IPS-15b (cell line): Measurements from ENCODE around the gene C1QTNF1.

Source experiments
- H3K27me3 ChIP-seq: one replicate; pipeline ENCODE4 v1.6.1; 2013; ENCODE audit warnings: low read length; ENCODE audit not compliant: control insufficient read depth, insufficient read depth
- H3K36me3 ChIP-seq: one replicate; pipeline ENCODE4 v1.6.1; 2013; ENCODE audit warnings: low read length; ENCODE audit not compliant: control insufficient read depth, insufficient read depth
- H3K4me1 ChIP-seq: one replicate; pipeline ENCODE4 v1.6.1; 2013; ENCODE audit warnings: mild to moderate bottlenecking, low read length; ENCODE audit not compliant: control insufficient read depth, insufficient read depth
- H3K4me3 ChIP-seq: one replicate; pipeline ENCODE4 v1.5.1; 2013; ENCODE audit warnings: low read depth, low read length
- H3K9ac ChIP-seq: one replicate; pipeline ENCODE4 v1.6.1; 2013; ENCODE audit warnings: low read depth, mild to moderate bottlenecking, low read length
- H3K9me3 ChIP-seq: one replicate; pipeline ENCODE4 v1.6.1; 2013; ENCODE audit warnings: mild to moderate bottlenecking, low read length; ENCODE audit not compliant: control insufficient read depth, insufficient read depth

Gene C1QTNF1

DNA sequence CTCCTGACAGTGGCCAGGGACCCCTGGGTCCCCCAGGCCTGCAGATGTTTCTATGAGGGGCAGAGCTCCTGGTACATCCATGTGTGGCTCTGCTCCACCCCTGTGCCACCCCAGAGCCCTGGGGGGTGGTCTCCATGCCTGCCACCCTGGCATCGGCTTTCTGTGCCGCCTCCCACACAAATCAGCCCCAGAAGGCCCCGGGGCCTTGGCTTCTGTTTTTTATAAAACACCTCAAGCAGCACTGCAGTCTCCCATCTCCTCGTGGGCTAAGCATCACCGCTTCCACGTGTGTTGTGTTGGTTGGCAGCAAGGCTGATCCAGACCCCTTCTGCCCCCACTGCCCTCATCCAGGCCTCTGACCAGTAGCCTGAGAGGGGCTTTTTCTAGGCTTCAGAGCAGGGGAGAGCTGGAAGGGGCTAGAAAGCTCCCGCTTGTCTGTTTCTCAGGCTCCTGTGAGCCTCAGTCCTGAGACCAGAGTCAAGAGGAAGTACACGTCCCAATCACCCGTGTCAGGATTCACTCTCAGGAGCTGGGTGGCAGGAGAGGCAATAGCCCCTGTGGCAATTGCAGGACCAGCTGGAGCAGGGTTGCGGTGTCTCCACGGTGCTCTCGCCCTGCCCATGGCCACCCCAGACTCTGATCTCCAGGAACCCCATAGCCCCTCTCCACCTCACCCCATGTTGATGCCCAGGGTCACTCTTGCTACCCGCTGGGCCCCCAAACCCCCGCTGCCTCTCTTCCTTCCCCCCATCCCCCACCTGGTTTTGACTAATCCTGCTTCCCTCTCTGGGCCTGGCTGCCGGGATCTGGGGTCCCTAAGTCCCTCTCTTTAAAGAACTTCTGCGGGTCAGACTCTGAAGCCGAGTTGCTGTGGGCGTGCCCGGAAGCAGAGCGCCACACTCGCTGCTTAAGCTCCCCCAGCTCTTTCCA, 25.1 kb downstream of the C1QTNF1 start:
- no peaks in the 10 kb centered on the region for H3K36me3 ChIP-seq
- no peak overlapping the region for H3K9ac ChIP-seq
- H3K4me1 ChIP-seq, result no peaks in the 10 kb centered on the region
- no peaks in the 10 kb centered on the region for H3K9me3 ChIP-seq
- no peak overlapping the region for H3K4me3 ChIP-seq
- H3K27me3 ChIP-seq, result peaks cover 5% of the 10 kb centered on the region

DNA sequence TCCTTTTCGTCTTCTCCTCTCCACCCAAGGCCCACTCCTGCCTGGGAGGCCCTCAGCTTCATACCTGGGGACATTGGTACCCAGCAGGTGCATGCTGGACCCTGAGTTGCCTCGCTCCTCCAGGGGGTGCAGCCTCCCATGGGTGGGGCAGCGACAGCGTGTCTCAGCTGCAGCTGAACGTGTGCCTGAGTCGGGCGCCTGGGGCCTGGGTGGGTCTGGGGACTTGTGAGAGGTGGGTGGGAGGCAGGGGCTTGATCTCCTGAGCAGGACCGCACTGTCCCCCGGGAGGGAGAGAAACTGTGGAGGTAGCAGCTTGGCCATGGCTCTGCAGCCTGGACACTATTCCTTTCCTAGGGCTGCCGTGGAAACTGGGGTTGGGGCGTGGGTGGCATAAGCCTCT, 25.9 kb downstream of the C1QTNF1 start:
- peaks cover 5% of the 10 kb centered on the region for H3K27me3 ChIP-seq
- H3K36me3 ChIP-seq, result no peaks in the 10 kb centered on the region
- no peaks in the 10 kb centered on the region for H3K4me1 ChIP-seq
- H3K4me3 ChIP-seq, result no peak overlapping the region
- H3K9me3 ChIP-seq, result no peaks in the 10 kb centered on the region
- H3K9ac ChIP-seq, result no peak overlapping the region

DNA sequence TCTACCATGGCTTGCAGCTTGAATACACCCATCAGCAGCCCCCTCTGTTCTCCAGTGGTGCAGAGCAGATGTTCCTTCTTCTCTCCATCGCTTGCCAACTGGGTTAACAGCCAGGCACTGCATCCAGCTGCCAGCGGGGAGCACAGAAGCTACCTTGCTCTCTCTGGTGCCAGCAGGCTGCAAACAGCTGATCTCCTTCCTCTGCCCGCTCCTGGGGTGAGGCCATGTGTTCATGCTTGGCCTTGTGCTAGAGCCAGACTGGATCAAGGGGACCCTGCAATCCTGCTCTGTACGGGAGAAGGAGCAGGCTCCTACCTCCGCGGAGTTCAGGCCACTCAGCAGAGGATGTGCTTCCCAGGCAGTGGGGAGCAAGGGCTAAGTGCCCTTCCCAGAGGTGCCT, 26.6 kb downstream of the C1QTNF1 start:
- Histone ChIP-seq H3K4me1 (no peaks in the 10 kb centered on the region), H3K9ac (no peak overlapping the region), H3K4me3 (no peak overlapping the region), H3K36me3 (no peaks in the 10 kb centered on the region), H3K27me3 (peaks cover 5% of the 10 kb centered on the region), H3K9me3 (no peaks in the 10 kb centered on the region)

DNA sequence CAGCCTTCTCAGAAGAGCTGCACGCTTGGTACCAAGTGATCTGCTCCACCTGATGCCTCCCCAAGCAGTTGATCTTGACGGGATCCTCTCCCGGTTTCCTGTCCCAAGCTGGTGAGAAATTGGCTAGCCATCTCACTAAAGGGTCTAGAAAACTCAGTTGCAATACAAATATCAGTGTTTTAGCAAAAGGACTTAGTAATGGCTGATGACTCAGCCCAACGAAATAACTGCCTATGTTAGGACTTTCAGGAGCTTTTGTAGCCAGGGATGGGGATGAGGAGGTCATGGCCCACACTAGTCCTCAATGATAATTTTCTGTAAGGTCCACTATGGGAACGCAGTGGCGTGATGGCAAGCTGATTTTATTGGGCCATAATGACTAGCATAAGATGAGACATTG, 27.3 kb downstream of the C1QTNF1 start:
- H3K4me3 ChIP-seq, result no peak overlapping the region
- no peaks in the 10 kb centered on the region for H3K9me3 ChIP-seq
- no peaks in the 10 kb centered on the region for H3K4me1 ChIP-seq
- peaks cover 5% of the 10 kb centered on the region for H3K27me3 ChIP-seq
- no peak overlapping the region for H3K9ac ChIP-seq
- no peaks in the 10 kb centered on the region for H3K36me3 ChIP-seq

DNA sequence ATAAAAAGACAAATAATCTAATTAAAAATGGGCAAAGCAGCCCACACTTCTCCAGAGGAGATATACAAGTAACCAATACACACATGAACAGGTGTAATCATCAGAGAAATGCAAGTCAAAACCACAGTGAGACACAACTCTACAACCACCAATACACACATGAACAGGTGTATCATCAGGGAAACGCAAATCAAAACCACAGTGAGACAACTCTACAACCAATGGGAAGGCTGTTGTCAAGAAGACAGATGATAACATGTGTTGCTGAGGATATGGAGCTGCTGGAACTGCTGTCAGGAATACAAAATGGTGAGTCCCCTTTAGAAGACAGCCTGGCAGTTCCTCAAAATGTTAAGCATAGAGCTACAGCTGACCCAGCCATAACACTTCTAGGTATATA, 28.2 kb downstream of the C1QTNF1 start:
- no peak overlapping the region for H3K9ac ChIP-seq
- H3K36me3 ChIP-seq, result no peaks in the 10 kb centered on the region
- no peaks in the 10 kb centered on the region for H3K9me3 ChIP-seq
- no peaks in the 10 kb centered on the region for H3K4me1 ChIP-seq
- H3K27me3 ChIP-seq, result peaks cover 5% of the 10 kb centered on the region
- H3K4me3 ChIP-seq, result no peak overlapping the region

DNA sequence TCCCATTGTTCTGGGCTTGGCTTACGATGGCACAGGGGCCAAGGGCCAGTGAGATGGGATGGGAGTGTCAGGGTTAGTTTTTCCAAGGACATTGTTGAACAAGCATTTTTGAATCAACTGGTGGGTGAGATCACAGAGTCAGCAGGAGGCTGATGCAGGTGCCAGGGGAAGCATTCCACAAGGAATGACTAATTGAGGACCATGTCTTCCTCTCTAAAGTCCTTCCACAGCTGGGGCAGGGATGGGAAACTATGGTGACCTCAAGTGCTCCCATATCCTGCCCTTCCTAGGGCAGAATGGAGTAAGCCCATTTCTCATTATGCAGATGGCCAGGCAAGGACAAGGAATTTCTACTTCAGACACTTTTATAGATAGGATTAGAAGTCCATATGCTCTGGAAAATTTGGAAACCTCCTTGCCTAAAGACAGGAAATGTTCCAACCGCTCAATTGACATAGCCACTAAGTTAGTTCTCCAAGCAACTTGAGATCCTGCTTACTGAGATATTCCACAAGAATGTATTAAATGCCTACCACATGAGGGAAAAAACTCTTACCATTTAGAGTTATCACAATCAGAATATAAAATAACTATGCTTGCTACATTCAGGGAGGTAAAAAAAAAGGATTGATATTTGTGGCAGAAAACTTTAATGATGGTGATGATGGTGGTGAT, 29.4 kb downstream of the C1QTNF1 start:
- H3K9ac ChIP-seq, result no peak overlapping the region
- no peaks in the 10 kb centered on the region for H3K9me3 ChIP-seq
- H3K36me3 ChIP-seq, result no peaks in the 10 kb centered on the region
- H3K4me1 ChIP-seq, result no peaks in the 10 kb centered on the region
- H3K4me3 ChIP-seq, result no peak overlapping the region
- peaks cover 5% of the 10 kb centered on the region for H3K27me3 ChIP-seq

DNA sequence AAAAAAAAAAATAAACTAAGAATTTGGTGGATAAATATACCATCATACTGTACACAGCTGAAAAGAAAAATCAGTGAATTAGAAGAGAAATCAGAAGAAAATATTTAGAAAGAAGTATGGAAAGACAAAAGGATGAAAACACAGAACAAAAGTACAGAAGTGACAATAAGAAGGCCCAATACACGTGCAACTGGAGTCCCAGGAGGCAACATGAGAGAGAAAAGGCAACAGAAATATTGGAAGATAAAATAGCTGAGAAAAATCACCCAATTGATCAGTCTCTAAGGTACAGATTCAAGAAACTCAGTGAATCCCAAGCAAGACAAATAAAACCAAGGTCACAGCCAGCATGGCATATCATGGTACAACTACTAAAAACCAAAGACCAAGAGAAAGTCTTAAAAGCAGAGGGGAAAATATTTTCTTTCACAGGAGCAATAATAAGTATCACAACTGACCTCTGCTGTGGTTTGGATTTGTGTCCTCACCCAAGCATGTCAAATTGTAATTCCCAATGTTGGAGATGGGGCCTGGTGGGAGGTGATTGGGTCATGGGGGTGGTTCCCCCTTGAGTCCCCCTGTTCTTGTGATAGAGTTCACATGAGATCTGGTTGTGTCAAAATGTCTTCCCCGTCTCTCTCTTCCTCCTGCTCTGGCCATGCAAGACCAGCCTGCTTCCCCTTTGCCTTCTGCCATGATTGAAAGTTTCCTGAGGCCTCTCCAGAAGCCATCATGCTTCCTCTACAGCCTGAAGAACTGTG, 30.4 kb downstream of the C1QTNF1 start:
- no peaks in the 10 kb centered on the region for H3K9me3 ChIP-seq
- no peaks in the 10 kb centered on the region for H3K4me1 ChIP-seq
- H3K4me3 ChIP-seq, result no peak overlapping the region
- H3K9ac ChIP-seq, result no peak overlapping the region
- no peaks in the 10 kb centered on the region for H3K36me3 ChIP-seq
- H3K27me3 ChIP-seq, result peaks cover 5% of the 10 kb centered on the region

DNA sequence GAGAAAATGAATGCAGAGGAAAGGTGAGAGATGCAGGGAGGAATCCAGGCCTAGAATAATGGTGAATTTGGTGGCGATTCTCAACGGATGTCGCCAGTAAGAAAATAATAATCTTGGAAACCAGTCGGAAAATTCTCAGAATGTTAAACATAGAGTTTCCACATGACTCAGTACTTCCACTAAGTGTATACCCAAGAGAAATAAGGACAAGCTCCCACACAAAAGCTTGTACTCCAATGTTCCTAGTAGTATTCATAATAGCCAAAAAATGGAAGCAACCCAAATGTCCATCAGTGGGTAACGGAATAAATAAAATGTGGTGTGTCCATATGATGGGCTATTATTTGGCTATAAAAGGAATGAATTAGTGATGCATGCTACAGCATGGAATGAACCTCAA, 31.2 kb downstream of the C1QTNF1 start:
- H3K9ac ChIP-seq, result no peak overlapping the region

DNA sequence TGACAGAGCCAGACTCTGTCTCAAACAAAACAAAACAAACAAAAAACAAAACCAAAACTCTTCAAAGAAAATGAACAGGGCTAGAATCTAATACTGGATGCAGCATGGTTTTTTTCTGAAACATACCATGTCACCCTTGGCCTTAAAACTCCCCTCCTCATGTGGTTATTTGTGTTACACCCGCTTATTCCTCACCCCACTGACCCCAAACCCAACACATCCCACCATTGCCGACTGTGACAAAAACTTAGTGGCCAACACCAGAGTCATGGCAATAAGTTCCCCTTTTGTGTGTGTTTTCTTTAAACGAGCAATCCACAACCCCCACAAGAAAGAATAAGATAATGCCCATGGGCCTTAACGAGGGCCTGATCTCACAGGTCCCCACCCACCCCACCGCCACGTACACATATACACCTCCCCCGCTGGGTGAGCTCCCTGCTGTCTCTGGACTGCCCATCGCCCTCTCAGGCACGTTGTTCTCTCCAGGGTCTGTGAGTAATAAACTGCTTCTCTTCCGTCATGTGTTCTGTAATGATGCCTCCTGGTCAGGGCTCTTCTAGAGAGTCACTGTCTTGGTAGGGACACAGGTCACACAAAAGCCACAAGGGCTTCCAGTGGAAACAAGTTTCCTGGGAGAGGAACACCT, 33.9 kb downstream of the C1QTNF1 start:
- no peak overlapping the region for H3K9ac ChIP-seq
- H3K36me3 ChIP-seq, result no peaks in the 10 kb centered on the region
- H3K4me1 ChIP-seq, result no peaks in the 10 kb centered on the region
- no peak overlapping the region for H3K4me3 ChIP-seq
- H3K27me3 ChIP-seq, result no peaks in the 10 kb centered on the region
- H3K9me3 ChIP-seq, result no peaks in the 10 kb centered on the region

More for the DNA sequence above, 31.2 kb downstream of the C1QTNF1 start:
- Histone ChIP-seq H3K4me3 (no peak overlapping the region), H3K4me1 (no peaks in the 10 kb centered on the region), H3K27me3 (peaks cover 4% of the 10 kb centered on the region), H3K9me3 (no peaks in the 10 kb centered on the region), H3K36me3 (no peaks in the 10 kb centered on the region)

DNA sequence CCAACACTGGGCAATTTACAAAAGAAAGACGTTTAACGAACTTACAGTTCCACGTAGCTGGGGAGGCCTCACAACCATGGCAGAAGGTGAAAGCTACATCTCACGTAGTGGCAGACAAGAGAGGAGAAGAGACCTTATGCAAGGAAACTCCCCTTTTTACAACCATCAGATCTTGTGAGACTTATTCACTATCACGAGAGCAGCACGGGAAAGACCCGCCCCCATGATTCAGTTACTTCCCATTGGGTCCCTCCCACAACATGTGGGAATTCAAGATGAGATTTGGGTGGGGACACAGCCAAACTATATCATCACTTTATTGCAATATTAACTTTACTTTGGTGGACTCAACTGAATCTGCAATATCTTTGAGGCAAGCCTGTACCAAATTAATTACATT, 38.7 kb downstream of the C1QTNF1 start:
- Histone ChIP-seq H3K4me3 (no peak overlapping the region), H3K27me3 (no peaks in the 10 kb centered on the region), H3K36me3 (no peaks in the 10 kb centered on the region), H3K9me3 (no peaks in the 10 kb centered on the region), H3K9ac (no peak overlapping the region), H3K4me1 (no peaks in the 10 kb centered on the region)

DNA sequence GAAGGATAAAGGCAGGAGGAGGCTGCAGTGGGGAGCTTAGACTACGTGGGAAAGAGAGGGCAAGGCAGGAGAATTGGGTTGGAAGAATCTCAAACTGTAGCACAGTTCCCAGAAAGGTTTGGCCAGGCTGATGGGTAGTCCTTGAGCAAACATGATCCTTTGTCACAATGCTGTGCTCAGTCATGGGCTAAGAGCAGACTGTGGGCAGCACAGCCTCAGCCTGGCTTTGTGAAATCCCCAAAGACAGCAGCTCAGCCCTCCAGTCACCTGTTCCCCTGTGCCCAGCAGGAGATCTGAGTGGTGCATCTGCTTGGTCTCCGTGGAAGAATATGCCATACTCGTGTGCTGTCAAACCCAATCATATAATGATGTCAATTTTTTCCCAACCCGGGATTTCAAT, 40.1 kb downstream of the C1QTNF1 start:
- H3K36me3 ChIP-seq, result no peaks in the 10 kb centered on the region
- H3K9ac ChIP-seq, result no peak overlapping the region
- no peaks in the 10 kb centered on the region for H3K9me3 ChIP-seq
- no peaks in the 10 kb centered on the region for H3K27me3 ChIP-seq
- no peaks in the 10 kb centered on the region for H3K4me1 ChIP-seq
- H3K4me3 ChIP-seq, result no peak overlapping the region
